HG03469 (cell line): Measurements from ENCODE around the gene SEPTIN2.
"Not testable (repeated sequence)": the region's sequence is repeated elsewhere in the genome, so short reads cannot be mapped to it uniquely, and the experiment has no call there.

Source experiments
- ATAC-seq: cut with Tn5 transposase; IDR thresholded peaks from one replicate; pipeline ENCODE4 v1.9.1; 2021; ENCODE audit warnings: mild to moderate bottlenecking, moderate library complexity, moderate number of reproducible peaks; ENCODE audit not compliant: unreplicated experiment

SEPTIN2 gene

GRCh38 chr2:241350530-241350877 is 34.8 kb downstream of the SEPTIN2 start:
- no peak for ATAC-seq

GRCh38 chr2:241350878-241351639 is 35.3 kb downstream of the SEPTIN2 start:
- no peak for ATAC-seq

- no peak for ATAC-seq
These were observed 35.9 kb downstream of the SEPTIN2 start for GRCh38 chr2:241351640-241352031.

DNA sequence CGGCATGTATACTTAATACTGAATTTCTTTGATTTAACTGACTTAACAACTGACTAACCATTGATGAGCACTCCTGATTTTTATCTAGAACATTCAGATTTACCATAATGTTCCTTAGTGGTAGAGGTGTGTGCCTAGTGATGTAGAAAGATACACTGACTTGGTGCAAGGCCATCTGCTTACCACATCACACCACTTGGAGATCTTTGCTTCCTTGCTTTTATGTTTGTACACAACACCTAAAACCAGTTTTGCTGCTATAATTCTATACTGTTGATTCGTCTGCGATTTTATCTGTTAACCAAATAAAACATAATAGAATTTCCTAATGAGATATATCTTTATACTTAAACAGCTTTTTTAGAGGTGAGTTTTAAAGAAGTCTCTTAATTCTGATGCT is 36.5 kb downstream of the SEPTIN2 start:
- ATAC-seq: no peak

DNA sequence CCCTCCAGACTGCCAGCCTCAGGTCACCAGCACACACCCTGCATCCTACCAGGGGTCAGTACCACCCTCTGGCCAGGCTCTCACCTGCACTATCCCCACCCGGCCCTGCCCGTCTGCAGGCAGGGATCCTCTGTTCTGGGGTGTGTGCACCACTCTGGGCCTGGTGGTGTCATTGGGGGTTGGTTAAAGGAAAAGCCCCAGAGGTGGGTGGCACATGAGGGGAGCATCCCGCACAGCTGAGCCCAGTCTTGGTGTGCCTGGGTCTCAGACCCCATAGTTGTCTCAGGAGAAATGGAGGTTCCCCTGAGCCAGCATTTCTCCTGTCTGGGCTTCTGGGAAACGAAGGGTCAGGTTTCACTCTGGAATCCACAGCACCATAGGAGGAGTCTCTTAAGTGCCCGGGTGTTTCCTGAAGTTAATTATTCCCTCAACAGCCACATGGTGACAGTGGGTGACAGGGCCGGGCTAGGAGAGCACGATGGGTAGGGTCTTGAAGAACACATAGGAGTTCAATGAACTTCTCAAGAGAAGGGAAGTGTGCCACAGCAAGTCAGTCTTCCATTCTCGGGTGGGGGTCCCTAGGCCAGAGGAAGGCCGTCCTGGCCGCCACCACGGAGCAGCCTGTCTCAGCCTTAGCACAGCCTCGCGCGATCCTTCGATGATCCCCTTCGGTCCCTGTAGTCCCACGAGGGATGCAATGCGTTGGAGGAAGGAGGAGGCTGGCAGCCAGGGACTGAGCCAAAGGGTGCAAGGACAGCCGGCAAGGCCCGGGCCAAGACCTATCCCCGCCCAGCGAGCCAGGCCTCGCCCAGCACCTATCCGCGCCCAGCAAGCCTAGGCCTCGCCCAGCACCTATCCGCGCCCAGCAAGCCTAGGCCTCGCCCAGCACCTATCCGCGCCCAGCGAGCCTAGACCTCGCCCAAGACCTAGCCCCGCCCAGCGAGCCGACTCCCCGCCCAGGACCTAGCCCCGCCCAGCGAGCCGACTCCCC is 39.2 kb downstream of the SEPTIN2 start:
- ATAC-seq: no peak

DNA sequence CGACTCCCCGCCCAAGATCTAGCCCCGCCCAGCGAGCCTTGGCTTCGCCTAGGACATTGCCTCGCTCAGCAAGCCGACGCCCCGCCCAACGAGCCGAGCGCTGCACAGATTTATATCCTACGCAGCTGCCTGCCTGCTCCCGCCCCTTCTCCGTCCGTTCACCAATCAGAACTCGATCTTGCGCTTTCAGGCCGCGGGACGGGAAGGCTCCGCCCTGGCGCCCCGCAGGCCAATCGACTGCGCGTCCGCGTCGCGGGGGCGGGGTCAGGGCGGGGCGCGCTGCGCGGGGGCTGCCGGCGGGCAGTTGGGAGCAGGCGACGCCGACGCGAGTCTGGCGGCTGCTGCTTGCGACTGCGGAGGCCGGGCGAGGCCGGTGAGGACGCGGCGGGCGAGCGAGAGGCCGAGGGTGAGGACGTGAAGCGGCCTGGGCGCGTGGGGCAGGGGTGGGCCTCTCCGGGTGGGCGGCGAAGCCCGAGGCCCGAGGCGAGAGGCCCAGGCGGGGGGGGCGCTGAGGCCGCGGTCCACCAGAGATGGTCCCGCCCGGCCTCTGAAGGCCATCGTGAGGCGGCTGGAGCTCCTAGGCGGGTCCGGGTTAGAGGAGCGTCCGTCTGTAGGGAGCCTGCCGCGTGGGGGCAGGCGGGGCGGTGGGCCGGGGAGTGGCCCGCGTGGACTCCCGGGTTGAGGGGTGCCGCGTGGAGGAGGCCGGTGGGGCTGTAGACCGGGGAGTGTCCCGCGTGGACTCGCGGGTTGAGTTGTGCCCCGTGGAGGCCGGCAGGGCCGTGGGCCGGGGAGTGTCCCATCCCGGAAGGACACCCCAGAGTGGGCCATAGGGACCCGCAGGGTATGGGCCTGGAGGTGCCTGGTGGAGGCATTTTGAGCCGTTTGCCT is 40.5 kb downstream of the SEPTIN2 start, which contains the start of gene FARP2:
FARP2 (plus strand) TSS at position 303 of the 888 bp plus-strand sequence. CDS start 16,823 bp downstream, outside the sequence.
- peak; percentile 65 for ATAC-seq

GRCh38 chr2:241356871-241357260 is 41.1 kb downstream of the SEPTIN2 start:
- ATAC-seq: no peak

DNA sequence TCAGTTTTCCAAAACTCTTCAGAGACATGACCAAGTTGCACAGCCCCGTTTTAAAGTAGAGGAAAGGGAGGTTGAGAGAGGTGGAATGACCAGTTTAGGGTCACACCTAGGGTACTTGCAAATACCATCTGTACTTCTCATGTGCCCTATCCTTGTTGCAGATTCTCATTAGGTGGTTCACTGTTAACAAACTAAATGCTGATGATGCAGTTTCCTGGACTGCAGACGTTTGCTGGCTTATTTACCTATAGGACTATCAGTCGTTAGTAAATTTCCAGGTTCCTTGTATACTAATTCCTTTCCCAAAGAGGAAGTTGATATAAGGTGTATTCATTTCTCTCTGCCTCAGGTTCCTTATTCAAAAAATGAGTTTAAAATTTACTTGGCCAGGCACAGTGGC is 41.8 kb downstream of the SEPTIN2 start:
- ATAC-seq: no peak

GRCh38 chr2:241358470-241358869 is 42.7 kb downstream of the SEPTIN2 start:
- ATAC-seq: no peak

DNA sequence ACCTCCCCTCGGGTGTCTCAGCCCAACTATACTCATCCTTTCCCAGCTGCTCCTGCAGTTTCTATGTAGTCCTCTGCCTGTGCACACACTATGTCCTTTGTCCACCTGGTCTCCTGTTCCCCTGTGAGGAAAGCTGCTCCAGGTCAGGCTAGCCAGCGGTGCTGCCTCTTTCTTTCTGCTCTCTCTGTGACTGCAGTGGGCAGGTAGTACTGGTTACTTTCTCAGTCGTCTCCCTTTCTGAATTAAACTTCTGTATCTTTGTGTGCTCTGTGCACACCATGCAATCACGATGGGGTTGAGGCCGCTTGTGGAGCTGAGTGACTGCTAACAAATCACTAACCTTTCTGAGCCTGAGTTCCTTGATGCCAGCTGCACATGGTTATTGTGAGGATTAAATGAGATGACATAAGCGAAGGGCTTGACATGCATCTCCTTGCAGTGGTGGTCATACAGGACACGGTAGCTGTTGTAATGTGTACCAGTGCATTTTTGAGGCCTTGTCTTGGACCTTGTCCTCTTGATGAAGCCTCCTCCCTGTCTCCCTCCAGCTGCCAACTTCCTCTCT is 43.8 kb downstream of the SEPTIN2 start:
- ATAC-seq: no peak

DNA sequence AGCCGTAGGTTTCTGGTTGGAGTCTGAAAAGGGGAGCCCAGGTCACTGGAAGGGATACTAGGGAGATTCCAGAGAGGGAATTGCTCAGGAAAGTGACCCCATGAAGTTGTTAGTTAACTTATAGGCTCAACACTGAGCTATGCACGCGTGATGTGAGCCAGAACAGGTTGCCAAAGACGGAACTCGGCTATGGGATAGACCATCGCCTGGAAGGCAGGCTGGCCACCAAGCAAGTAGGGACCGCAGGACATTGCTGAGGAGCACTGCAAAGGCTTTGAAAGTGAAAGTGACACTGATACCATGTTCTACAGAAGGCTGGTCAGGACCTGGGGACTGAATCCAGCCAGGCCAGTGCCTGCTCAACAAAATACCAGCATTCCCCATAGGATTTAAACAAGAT is 47.7 kb downstream of the SEPTIN2 start:
- no peak for ATAC-seq

DNA sequence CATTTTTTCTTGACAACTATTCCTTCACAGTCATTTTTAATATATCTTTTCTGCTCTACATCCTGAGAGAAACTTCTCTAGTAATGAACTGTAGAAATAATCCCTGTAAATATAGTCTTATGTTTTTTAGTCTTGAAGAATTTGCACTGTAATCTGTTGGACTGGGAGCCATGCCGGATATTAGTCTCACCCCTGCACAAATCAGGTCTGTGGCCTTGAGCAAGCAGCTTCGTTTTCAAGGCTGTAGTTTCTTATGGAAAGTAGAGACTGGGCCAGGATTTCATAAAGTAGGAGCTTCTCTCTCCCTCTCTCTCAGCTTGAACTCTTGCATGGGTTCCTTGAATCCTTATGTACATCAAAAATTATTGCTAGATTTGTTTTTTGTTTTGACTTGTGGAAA is 49.1 kb downstream of the SEPTIN2 start:
- ATAC-seq: no peak

- no peak for ATAC-seq
These were observed 51.0 kb downstream of the SEPTIN2 start for GRCh38 chr2:241366678-241367077.

DNA sequence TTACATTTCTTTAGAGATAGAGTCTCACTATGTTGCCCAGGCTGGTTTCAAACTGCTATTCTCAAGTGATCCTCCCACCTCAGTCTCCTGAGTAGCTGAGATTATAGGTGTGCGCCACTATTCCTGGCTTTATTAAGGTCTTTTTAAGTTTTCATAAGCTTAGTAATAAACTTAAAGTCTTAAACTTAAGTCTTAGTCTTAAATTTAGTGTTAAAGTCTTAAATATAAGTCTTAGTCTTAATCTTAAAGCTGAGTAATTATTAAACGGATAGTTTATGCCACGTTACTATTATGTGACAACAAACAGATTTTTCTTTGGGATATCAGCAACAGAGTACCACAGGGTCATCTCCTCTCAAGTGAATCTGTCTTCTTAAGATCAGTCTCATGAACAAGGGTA is 52.9 kb downstream of the SEPTIN2 start:
- ATAC-seq: no peak

- ATAC-seq: no peak
These were observed 56.8 kb downstream of the SEPTIN2 start for GRCh38 chr2:241372361-241372992.

DNA sequence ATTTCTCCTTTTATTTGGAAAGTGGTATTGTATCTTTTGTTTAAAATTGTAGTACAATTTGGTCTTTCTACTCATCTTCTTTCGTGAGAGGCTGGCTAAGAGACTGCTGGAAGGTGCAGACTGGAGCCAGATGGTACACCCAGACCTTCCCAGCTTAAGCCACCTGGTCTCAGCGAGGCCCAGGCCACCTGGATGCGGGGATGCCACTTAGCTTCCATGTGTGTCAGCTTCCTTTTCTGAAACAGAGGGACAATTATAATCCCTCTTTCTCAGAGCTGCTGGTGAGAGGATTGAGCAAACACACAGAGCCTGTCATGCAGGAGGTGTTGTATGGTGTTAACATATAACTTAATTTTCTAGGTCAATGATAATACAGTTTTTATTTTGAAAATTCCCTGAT is 57.7 kb downstream of the SEPTIN2 start:
- ATAC-seq: no peak

GRCh38 chr2:241373906-241374305 is 58.2 kb downstream of the SEPTIN2 start:
- ATAC-seq: not testable (repeated sequence)

DNA sequence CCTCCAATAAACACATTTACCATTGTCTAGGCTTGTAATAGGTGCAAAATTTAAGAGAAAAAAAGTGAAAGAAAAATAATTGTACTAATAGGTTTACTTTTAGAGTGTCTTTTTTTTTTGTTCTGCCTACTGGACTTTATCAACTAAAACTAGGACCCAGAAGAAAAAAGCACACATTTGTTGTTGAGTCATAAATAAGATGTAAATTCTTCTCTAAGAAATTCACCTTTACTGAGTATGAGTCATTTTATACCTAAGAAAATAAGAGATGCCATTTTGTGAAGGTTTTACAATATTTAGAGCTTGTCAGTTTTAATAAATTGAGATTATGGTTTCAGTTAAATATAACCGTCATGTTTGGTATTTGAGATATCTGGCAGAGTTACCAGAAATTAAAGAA is 59.6 kb downstream of the SEPTIN2 start:
- ATAC-seq: no peak

- ATAC-seq: no peak
These were observed 61.1 kb downstream of the SEPTIN2 start for GRCh38 chr2:241376808-241377207.

- no peak for ATAC-seq
These were observed 63.1 kb downstream of the SEPTIN2 start for GRCh38 chr2:241378816-241379215.
